NB4 (cell line): ENCODE data around the gene ADAM10.

Experiments used
- CTCF ChIP-seq: IDR thresholded peaks from one replicate; pipeline ENCODE4 v1.5.1; 2012; ENCODE audit warnings: low read depth, low read length
- MYC ChIP-seq: IDR thresholded peaks from 2 replicates; pipeline ENCODE4 v1.6.1; 2011; ENCODE audit warnings: low read depth, low read length
- POLR2A ChIP-seq: IDR thresholded peaks from 2 replicates; pipeline ENCODE4 v1.6.1; 2011; ENCODE audit warnings: mild to moderate bottlenecking; ENCODE audit not compliant: insufficient read length; ENCODE audit errors: extremely low read depth

- TF ChIP-seq CTCF = no peak
- TF ChIP-seq POLR2A = no peak
- no peak for TF ChIP-seq MYC
These were observed 202.6 kb downstream of the ADAM10 start for GRCh38 chr15:58546635-58547627.
